Astrocyte (in vitro differentiated cells and primary cell): ENCODE data around the gene CNTNAP2. TPM values are rescaled to one million over a fixed set of nuclear protein-coding genes. Genes with fewer than 3 reads are reported as not detected.

Experiments used
- DNase-seq: peaks from one replicate; pipeline ENCODE4 v3.0.0-alpha.2; 2010; ENCODE audit warnings: low read depth
- FAIRE-seq: peaks from 2 replicates; lab custom pipeline; 2011; peaks lifted over from hg19 to GRCh38; lab: Jason Lieb, UNC
- H2AFZ ChIP-seq: 2 replicates; pipeline ENCODE4 v1.6.0; 2012; ENCODE audit warnings: low read depth, low read length, inconsistent platforms
- H3K27ac ChIP-seq: 2 replicates; pipeline ENCODE4 v1.5.1; 2011; ENCODE audit warnings: low read depth, low read length, inconsistent platforms
- H3K27me3 ChIP-seq: 2 replicates; pipeline ENCODE4 v1.6.0; 2011; ENCODE audit warnings: low read length, inconsistent platforms; ENCODE audit not compliant: insufficient read depth
- H3K36me3 ChIP-seq: 2 replicates; pipeline ENCODE4 v1.5.1; 2011; ENCODE audit warnings: low read length, inconsistent platforms; ENCODE audit not compliant: insufficient read depth
- H3K4me1 ChIP-seq: 2 replicates; pipeline ENCODE4 v1.5.1; 2011; ENCODE audit warnings: low read length, inconsistent platforms; ENCODE audit not compliant: insufficient read depth
- H3K4me2 ChIP-seq: 2 replicates; pipeline ENCODE4 v1.6.0; 2012; ENCODE audit warnings: low read length, inconsistent platforms
- H3K4me3 ChIP-seq: 2 replicates; pipeline ENCODE4 v1.5.1; 2011; ENCODE audit warnings: low read depth, mild to moderate bottlenecking, low read length, inconsistent platforms; ENCODE audit not compliant: insufficient read depth
- H3K79me2 ChIP-seq: 2 replicates; pipeline ENCODE4 v1.6.0; 2012; ENCODE audit warnings: mild to moderate bottlenecking, low read length, inconsistent platforms; ENCODE audit not compliant: insufficient read depth
- H3K9ac ChIP-seq: 2 replicates; pipeline ENCODE4 v1.6.0; 2012; ENCODE audit warnings: mild to moderate bottlenecking, low read length, inconsistent platforms
- H3K9me3 ChIP-seq: 2 replicates; pipeline ENCODE4 v1.5.1; 2012; ENCODE audit warnings: low read depth, mild to moderate bottlenecking, low read length, inconsistent platforms; ENCODE audit not compliant: insufficient read depth
- H4K20me1 ChIP-seq: 2 replicates; pipeline ENCODE4 v1.6.0; 2012; ENCODE audit warnings: low read length, inconsistent platforms; ENCODE audit not compliant: insufficient read depth
- H3K27ac Mint-ChIP-seq: one replicate; pipeline ENCODE4 v1.8.0; 2021; ENCODE audit warnings: mild to moderate bottlenecking, mixed read lengths; ENCODE audit not compliant: unreplicated experiment
- H3K27me3 Mint-ChIP-seq: one replicate; pipeline ENCODE4 v1.8.0; 2021; ENCODE audit warnings: low read depth, mixed read lengths; ENCODE audit not compliant: unreplicated experiment
- H3K36me3 Mint-ChIP-seq: one replicate; pipeline ENCODE4 v1.8.0; 2021; ENCODE audit warnings: low read depth, mixed read lengths; ENCODE audit not compliant: unreplicated experiment
- H3K4me1 Mint-ChIP-seq: one replicate; pipeline ENCODE4 v1.8.0; 2021; ENCODE audit warnings: low read depth, mixed read lengths; ENCODE audit not compliant: unreplicated experiment
- H3K4me3 Mint-ChIP-seq: one replicate; pipeline ENCODE4 v1.8.0; 2021; ENCODE audit warnings: mild to moderate bottlenecking, moderate library complexity, mixed read lengths; ENCODE audit not compliant: unreplicated experiment
- H3K9me3 Mint-ChIP-seq: one replicate; pipeline ENCODE4 v1.8.0; 2021; ENCODE audit warnings: mild to moderate bottlenecking, mixed read lengths; ENCODE audit not compliant: unreplicated experiment
- EZH2 ChIP-seq: IDR thresholded peaks from 2 replicates; pipeline ENCODE4 v1.6.1; 2012; ENCODE audit warnings: mild to moderate bottlenecking, low read length, inconsistent platforms; ENCODE audit not compliant: insufficient read depth
- total RNA-seq: library from RNA; stranded (reverse); gene quantifications from 2 replicates; pipeline ENCODE4 v1.2.1, GENCODE V29; 2021
- TF ChIP-seq, protein P1 (sequence below): IDR thresholded peaks from 2 replicates; pipeline ENCODE4 v1.5.1; 2011; ENCODE audit warnings: low read depth, mild to moderate bottlenecking, inconsistent platforms, low read length, moderate library complexity; ENCODE audit not compliant: insufficient read depth

Gene CNTNAP2
- total RNA-seq, 1 donor from 2014 or later: 20.0 TPM

DNA sequence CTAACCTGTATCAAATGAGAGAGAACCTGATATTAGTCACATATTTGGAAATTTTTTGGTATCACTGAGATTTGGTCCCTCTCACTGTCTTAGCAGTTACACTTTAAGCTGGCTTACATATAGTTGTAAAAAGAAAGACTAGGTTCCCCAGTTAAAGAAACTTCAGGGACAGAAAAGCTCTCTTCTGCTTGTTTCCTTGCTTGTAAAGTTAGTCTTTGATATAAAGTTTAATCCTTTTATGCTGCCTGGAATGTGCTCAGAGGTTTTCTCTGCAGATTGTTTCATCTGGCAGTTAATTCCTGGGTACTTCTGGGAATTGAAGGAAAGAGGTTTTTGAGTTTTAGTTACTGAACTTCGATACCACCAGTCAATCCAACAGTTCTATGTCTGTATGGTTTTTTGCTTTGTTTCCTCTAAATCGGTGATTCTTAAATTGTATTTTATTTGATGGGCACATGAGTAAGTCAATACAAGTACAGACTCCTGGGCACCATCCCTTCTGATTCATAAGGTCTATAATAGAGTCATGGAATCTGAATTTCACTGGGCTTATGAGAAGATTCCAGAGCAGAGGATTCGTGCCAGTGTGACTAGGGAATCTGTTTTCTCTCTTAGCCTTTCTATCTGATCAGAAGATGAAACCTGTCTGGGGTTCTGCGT lies 1393.1 kb downstream of the CNTNAP2 start:
- no peaks in the 10 kb centered on the region for H3K79me2 ChIP-seq
- Mint-ChIP-seq H3K4me3 (no peak overlapping the region), H3K4me1 (peaks cover 8% of the 10 kb centered on the region), H3K27me3 (no peaks in the 10 kb centered on the region), H3K27ac (no peak overlapping the region), H3K9me3 (no peaks in the 10 kb centered on the region), H3K36me3 (no peaks in the 10 kb centered on the region)
- peaks cover 7% of the 10 kb centered on the region for H3K4me1 ChIP-seq
- peak; percentile 41 for FAIRE-seq
- H3K9ac ChIP-seq: peak overlapping the region; percentile 60
- peak overlapping the region; percentile 27 for H2AFZ ChIP-seq
- H3K4me3 ChIP-seq: no peak overlapping the region
- DNase-seq: peak; percentile 33
- no peaks in the 10 kb centered on the region for H3K36me3 ChIP-seq
- no peaks in the 10 kb centered on the region for H4K20me1 ChIP-seq
- no peaks in the 10 kb centered on the region for H3K27me3 ChIP-seq
- H3K9me3 ChIP-seq: no peaks in the 10 kb centered on the region
- H3K4me2 ChIP-seq: peak overlapping the region; percentile 35
- no peak for TF ChIP-seq EZH2
- TF ChIP-seq, protein P1, sequence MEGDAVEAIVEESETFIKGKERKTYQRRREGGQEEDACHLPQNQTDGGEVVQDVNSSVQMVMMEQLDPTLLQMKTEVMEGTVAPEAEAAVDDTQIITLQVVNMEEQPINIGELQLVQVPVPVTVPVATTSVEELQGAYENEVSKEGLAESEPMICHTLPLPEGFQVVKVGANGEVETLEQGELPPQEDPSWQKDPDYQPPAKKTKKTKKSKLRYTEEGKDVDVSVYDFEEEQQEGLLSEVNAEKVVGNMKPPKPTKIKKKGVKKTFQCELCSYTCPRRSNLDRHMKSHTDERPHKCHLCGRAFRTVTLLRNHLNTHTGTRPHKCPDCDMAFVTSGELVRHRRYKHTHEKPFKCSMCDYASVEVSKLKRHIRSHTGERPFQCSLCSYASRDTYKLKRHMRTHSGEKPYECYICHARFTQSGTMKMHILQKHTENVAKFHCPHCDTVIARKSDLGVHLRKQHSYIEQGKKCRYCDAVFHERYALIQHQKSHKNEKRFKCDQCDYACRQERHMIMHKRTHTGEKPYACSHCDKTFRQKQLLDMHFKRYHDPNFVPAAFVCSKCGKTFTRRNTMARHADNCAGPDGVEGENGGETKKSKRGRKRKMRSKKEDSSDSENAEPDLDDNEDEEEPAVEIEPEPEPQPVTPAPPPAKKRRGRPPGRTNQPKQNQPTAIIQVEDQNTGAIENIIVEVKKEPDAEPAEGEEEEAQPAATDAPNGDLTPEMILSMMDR: no peak
- peak overlapping the region; percentile 84 for H3K27ac ChIP-seq

DNA sequence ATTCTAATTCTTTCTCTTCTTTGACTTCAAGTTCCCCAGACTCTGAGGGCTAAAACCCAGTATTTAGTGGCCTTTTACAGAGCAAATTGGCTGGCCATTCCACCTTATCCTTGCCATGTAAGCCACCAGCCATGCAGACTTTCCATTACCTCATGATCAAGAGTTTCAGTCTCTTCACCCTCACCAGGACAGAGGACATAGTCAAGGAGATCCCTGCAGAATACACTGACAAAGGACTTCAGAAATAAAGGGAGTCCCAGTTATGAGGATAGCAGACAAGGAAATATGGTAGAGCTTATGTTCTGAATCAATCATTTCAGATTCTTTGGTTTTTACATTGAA lies 1393.6 kb downstream of the CNTNAP2 start:
- no peak for TF ChIP-seq EZH2
- TF ChIP-seq, protein P1: no peak
- Histone ChIP-seq H3K4me2 (peak overlapping the region; percentile 35), H4K20me1 (no peaks in the 10 kb centered on the region), H3K36me3 (no peaks in the 10 kb centered on the region), H3K27ac (peak overlapping the region; percentile 84), H3K9me3 (no peaks in the 10 kb centered on the region), H3K9ac (peak overlapping the region; percentile 60), H3K79me2 (no peaks in the 10 kb centered on the region), H2AFZ (peak overlapping the region; percentile 27), H3K27me3 (no peaks in the 10 kb centered on the region), H3K4me1 (peaks cover 7% of the 10 kb centered on the region), H3K4me3 (no peak overlapping the region)
- peaks cover 8% of the 10 kb centered on the region for H3K4me1 Mint-ChIP-seq
- no peaks in the 10 kb centered on the region for H3K36me3 Mint-ChIP-seq
- H3K27ac Mint-ChIP-seq: no peak overlapping the region
- H3K4me3 Mint-ChIP-seq: no peak overlapping the region
- DNase-seq: no peak
- peak; percentile 32 for FAIRE-seq
- no peaks in the 10 kb centered on the region for H3K27me3 Mint-ChIP-seq
- no peaks in the 10 kb centered on the region for H3K9me3 Mint-ChIP-seq

DNA sequence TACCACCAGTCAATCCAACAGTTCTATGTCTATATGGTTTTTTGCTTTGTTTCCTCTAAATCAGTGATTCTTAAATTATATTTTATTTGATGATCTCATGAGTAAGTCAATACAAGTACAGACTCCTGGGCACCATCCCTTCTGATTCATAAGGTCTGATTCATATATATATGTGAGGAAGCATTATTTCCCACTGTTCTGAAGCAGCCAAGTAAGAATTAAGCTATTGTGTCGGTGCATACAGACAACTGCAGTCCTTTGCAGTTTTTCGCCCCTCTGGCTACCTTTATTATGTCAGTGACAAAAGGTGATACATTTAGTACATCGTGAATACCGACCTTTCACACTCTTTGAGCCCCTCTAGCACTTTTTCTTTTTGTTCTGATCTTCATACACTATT lies 1394.3 kb downstream of the CNTNAP2 start:
- H3K27me3 ChIP-seq: no peaks in the 10 kb centered on the region
- no peaks in the 10 kb centered on the region for H3K36me3 ChIP-seq
- TF ChIP-seq EZH2: no peak
- TF ChIP-seq, protein P1: no peak
- Mint-ChIP-seq H3K9me3 (no peaks in the 10 kb centered on the region), H3K36me3 (no peaks in the 10 kb centered on the region), H3K4me1 (peaks cover 8% of the 10 kb centered on the region), H3K4me3 (no peak overlapping the region), H3K27ac (no peak overlapping the region), H3K27me3 (no peaks in the 10 kb centered on the region)
- no peak overlapping the region for H3K4me3 ChIP-seq
- peak overlapping the region; percentile 42 for H3K4me2 ChIP-seq
- peak overlapping the region; percentile 61 for H3K27ac ChIP-seq
- peak; percentile 80 for FAIRE-seq
- peak overlapping the region; percentile 43 for H3K9ac ChIP-seq
- DNase-seq: peak; percentile 44
- H2AFZ ChIP-seq: no peak overlapping the region
- no peaks in the 10 kb centered on the region for H3K79me2 ChIP-seq
- H4K20me1 ChIP-seq: no peaks in the 10 kb centered on the region
- no peaks in the 10 kb centered on the region for H3K9me3 ChIP-seq
- H3K4me1 ChIP-seq: peaks cover 7% of the 10 kb centered on the region
